ENCODE results near the gene PDE1A.

The PDE1A gene

GRCh38 chr2:182165202-182165601 is 261.6 kb downstream of the PDE1A start:
- POLR2A ChIA-PET = no interaction called here

DNA sequence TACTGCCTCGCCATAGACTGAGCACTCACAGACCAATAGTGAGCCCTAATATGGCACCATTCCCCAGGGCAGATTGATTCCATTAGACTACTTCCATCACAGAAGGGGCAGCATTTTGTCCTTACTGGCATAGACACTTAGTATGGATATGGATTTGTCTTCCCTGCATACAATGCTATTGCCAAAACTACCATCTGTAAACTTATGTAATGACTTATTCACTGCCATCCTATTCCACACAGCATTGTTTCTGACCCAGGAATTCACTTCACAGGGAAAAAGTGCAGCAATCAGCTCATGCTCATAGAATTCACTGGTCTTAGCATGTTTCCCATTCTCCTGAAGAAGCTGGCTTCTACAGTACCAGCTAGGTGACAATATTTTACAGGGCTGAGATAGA is 262.1 kb downstream of the PDE1A start:
- TF ChIP-seq ZNF426 (tag by site-specific recombination; IDR thresholded peaks at IDR 0.05) (no peak), ZNF140 (tag by site-specific recombination; IDR thresholded peaks at IDR 0.05) (no peak), ZNF221 (tag by site-specific recombination; IDR thresholded peaks at IDR 0.05; ENCODE audit: borderline replicate concordance) (no peak), ZNF654 (tag by site-specific recombination; IDR thresholded peaks at IDR 0.05; ENCODE audit: low read depth) (no peak)
- ChIA-PET CTCF (no interaction called here), POLR2A (no interaction called here)
- H3K9me3 ChIP-seq (ENCODE audit: control insufficient read depth, insufficient read depth, low read depth, low read length) = no peaks in the 10 kb centered on the region
- H3K4me3 ChIP-seq (ENCODE audit: low read depth, low read length) = no peak overlapping the region
- no peak overlapping the region for H3K27ac ChIP-seq (ENCODE audit: extremely low read depth, low read depth, low read length)
- no peaks in the 10 kb centered on the region for H3K4me1 ChIP-seq (ENCODE audit: control insufficient read depth, insufficient read depth, low read length)
- H3K36me3 ChIP-seq (ENCODE audit: control insufficient read depth in 2 of 2, insufficient read depth in 1 of 2, low read length in 2 of 2) = no peaks in the 10 kb centered on the region

More at GRCh38 chr2:182165202-182165601, 261.6 kb downstream of the PDE1A start:
- Histone ChIP-seq H3K9me3 (ENCODE audit: control insufficient read depth, insufficient read depth, low read depth, low read length) (no peaks in the 10 kb centered on the region), H3K36me3 (ENCODE audit: control insufficient read depth in 2 of 2, insufficient read depth in 1 of 2, low read length in 2 of 2) (no peaks in the 10 kb centered on the region), H3K4me1 (ENCODE audit: control insufficient read depth, insufficient read depth, low read length) (no peaks in the 10 kb centered on the region), H3K4me3 (ENCODE audit: low read depth, low read length) (no peak overlapping the region), H3K27ac (ENCODE audit: extremely low read depth, low read depth, low read length) (no peak overlapping the region)
- CTCF ChIA-PET = no interaction called here
- TF ChIP-seq ZFHX2 (tag by site-specific recombination; conservative IDR thresholded peaks at IDR 0.05) = no peak

GRCh38 chr2:182163878-182164277 is 263.0 kb downstream of the PDE1A start:
- Histone ChIP-seq H3K4me3 (ENCODE audit: low read depth, low read length) (no peak overlapping the region), H3K9me3 (ENCODE audit: control insufficient read depth, insufficient read depth, low read depth, low read length) (no peaks in the 10 kb centered on the region), H3K4me1 (ENCODE audit: control insufficient read depth, insufficient read depth, low read length) (no peaks in the 10 kb centered on the region), H3K27ac (ENCODE audit: extremely low read depth, low read depth, low read length) (no peak overlapping the region), H3K36me3 (ENCODE audit: control insufficient read depth in 2 of 2, insufficient read depth in 1 of 2, low read length in 2 of 2) (no peaks in the 10 kb centered on the region)
- no peak for TF ChIP-seq ZNF174 (tag by site-specific recombination; IDR thresholded peaks at IDR 0.05)
- ChIA-PET CTCF (no interaction called here), POLR2A (no interaction called here)

DNA sequence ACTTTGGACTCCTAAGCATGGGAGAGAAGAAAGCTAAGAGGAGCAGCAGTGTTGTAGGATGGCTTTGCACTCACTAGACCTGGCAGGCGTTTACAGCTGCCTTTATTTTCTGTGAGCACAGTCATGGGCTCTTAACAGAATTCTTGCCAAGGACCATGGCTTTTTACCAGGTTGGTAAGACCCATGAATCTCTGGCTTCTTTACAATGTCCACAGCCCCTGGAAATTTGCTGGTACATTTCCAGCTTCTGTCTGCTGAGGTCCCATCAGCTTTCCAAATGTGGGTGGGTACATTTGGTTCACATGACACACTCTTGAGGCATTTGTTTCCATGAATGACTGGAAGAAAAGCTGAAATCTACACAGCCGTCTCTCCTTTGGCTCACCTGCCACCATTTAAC is 278.5 kb downstream of the PDE1A start:
- ChIA-PET CTCF (interaction anchor here (0.6 kb wide), 1 partner anchor 84 kb away, joined by 4 read pairs; no protein-coding TSS in a partner anchor), POLR2A (no interaction called here)
- Histone ChIP-seq H3K4me1 (ENCODE audit: control insufficient read depth, insufficient read depth, low read length) (no peaks in the 10 kb centered on the region), H3K9me3 (ENCODE audit: control insufficient read depth, insufficient read depth, low read depth, low read length) (no peaks in the 10 kb centered on the region), H3K27ac (ENCODE audit: extremely low read depth, low read depth, low read length) (no peak overlapping the region), H3K4me3 (ENCODE audit: low read depth, low read length) (no peak overlapping the region), H3K36me3 (ENCODE audit: control insufficient read depth in 2 of 2, insufficient read depth in 1 of 2, low read length in 2 of 2) (no peaks in the 10 kb centered on the region)
- TF ChIP-seq ZEB2 (tag by site-specific recombination; IDR thresholded peaks at IDR 0.05) (no peak), ZNF768 (tag by site-specific recombination; IDR thresholded peaks at IDR 0.05) (no peak), ZBTB8A (tag by site-specific recombination; IDR thresholded peaks at IDR 0.05) (no peak), ZNF155 (tag by site-specific recombination; IDR thresholded peaks at IDR 0.05) (no peak), ZNF19 (tag by site-specific recombination; IDR thresholded peaks at IDR 0.05; ENCODE audit: low read depth) (no peak), ZNF292 (tag by site-specific recombination; IDR thresholded peaks at IDR 0.05; ENCODE audit: borderline replicate concordance, low read depth) (no peak)

GRCh38 chr2:182144776-182145165 is 282.1 kb downstream of the PDE1A start:
- Histone ChIP-seq H3K27ac (ENCODE audit: extremely low read depth, low read depth, low read length) (no peak overlapping the region), H3K9me3 (ENCODE audit: control insufficient read depth, insufficient read depth, low read depth, low read length) (no peaks in the 10 kb centered on the region), H3K4me3 (ENCODE audit: low read depth, low read length) (no peak overlapping the region), H3K36me3 (ENCODE audit: control insufficient read depth in 2 of 2, insufficient read depth in 1 of 2, low read length in 2 of 2) (no peaks in the 10 kb centered on the region), H3K4me1 (ENCODE audit: control insufficient read depth, insufficient read depth, low read length) (no peaks in the 10 kb centered on the region)
- TF ChIP-seq, protein P1, sequence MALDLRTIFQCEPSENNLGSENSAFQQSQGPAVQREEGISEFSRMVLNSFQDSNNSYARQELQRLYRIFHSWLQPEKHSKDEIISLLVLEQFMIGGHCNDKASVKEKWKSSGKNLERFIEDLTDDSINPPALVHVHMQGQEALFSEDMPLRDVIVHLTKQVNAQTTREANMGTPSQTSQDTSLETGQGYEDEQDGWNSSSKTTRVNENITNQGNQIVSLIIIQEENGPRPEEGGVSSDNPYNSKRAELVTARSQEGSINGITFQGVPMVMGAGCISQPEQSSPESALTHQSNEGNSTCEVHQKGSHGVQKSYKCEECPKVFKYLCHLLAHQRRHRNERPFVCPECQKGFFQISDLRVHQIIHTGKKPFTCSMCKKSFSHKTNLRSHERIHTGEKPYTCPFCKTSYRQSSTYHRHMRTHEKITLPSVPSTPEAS (tag by site-specific recombination; IDR thresholded peaks at IDR 0.05) = no peak
- TF ChIP-seq ELK4 (IDR thresholded peaks at IDR 0.05; ENCODE audit: borderline replicate concordance, low read depth, low read length) (no peak), ZNF629 (tag by site-specific recombination; IDR thresholded peaks at IDR 0.05) (no peak), YY1 (tag by site-specific recombination; IDR thresholded peaks at IDR 0.05) (no peak), ZNF248 (tag by site-specific recombination; IDR thresholded peaks at IDR 0.05) (no peak)
- CTCF ChIA-PET = no interaction called here
- POLR2A ChIA-PET = no interaction called here
